LHCN-M2 (cell line): ENCODE data around the gene C11orf91. TPM values are rescaled to one million over a fixed set of nuclear protein-coding genes. Genes with fewer than 3 reads are reported as not detected.
"Not testable (repeated sequence)": the region's sequence is repeated elsewhere in the genome, so short reads cannot be mapped to it uniquely, and the experiment has no call there.

Source experiments
- DNase-seq: peaks from one replicate; pipeline ENCODE4 v3.0.0-alpha.2; 2012; ENCODE audit warnings: low read depth
- total RNA-seq: library from RNA; depleted of rRNA; stranded (reverse); fragments of >200 nt; gene quantifications from 2 replicates; pipeline ENCODE4 v1.2.3, GENCODE V29; 2014

C11orf91 gene
- total RNA-seq, 1 experiment from 2014 or later, result 1.1 TPM

GRCh38 chr11:33696931-33697638 lies 3.5 kb downstream of the C11orf91 start:
- DNase-seq, result no peak

GRCh38 chr11:33696411-33696810 lies 4.2 kb downstream of the C11orf91 start:
- no peak for DNase-seq

GRCh38 chr11:33695051-33695566 lies 5.5 kb downstream of the C11orf91 start:
- DNase-seq, result no peak

- no peak for DNase-seq
These were observed 6.1 kb downstream of the C11orf91 start for GRCh38 chr11:33694346-33695050.

GRCh38 chr11:33692541-33692940 lies 8.1 kb downstream of the C11orf91 start:
- DNase-seq, result no peak

- peak; percentile 98 for DNase-seq
These were observed 8.6 kb downstream of the C11orf91 start for GRCh38 chr11:33692013-33692504.

- no peak for DNase-seq
These were observed 9.4 kb downstream of the C11orf91 start for GRCh38 chr11:33691066-33691864.

- peak; percentile 99 for DNase-seq
These were observed 10.1 kb downstream of the C11orf91 start for GRCh38 chr11:33690290-33691065.

- no peak for DNase-seq
These were observed 11.1 kb downstream of the C11orf91 start for GRCh38 chr11:33689501-33689900.

- peak; percentile 83 for DNase-seq
These were observed 11.5 kb downstream of the C11orf91 start for GRCh38 chr11:33689085-33689484.

GRCh38 chr11:33687733-33688479 lies 12.7 kb downstream of the C11orf91 start:
- peak; percentile 73 for DNase-seq

- no peak for DNase-seq
These were observed 15.5 kb downstream of the C11orf91 start for GRCh38 chr11:33685082-33685481.

- DNase-seq, result no peak
These were observed 16.5 kb downstream of the C11orf91 start for GRCh38 chr11:33684003-33684706.

- DNase-seq, result no peak
These were observed 18.2 kb downstream of the C11orf91 start for GRCh38 chr11:33682446-33682845.

GRCh38 chr11:33682019-33682418 lies 18.6 kb downstream of the C11orf91 start:
- DNase-seq, result no peak

GRCh38 chr11:33678616-33679015 lies 22.0 kb downstream of the C11orf91 start:
- not testable (repeated sequence) for DNase-seq

GRCh38 chr11:33674035-33674814 lies 26.4 kb downstream of the C11orf91 start:
- peak; percentile 49 for DNase-seq

GRCh38 chr11:33672273-33672672 lies 28.4 kb downstream of the C11orf91 start:
- no peak for DNase-seq
